Measurements from ENCODE around the gene HRAS. TPM values are rescaled to one million over a fixed set of nuclear protein-coding genes. Genes with fewer than 3 reads are reported as not detected.

The HRAS gene
- total RNA-seq, 1 experiment from 2014 or later = 175 TPM

DNA sequence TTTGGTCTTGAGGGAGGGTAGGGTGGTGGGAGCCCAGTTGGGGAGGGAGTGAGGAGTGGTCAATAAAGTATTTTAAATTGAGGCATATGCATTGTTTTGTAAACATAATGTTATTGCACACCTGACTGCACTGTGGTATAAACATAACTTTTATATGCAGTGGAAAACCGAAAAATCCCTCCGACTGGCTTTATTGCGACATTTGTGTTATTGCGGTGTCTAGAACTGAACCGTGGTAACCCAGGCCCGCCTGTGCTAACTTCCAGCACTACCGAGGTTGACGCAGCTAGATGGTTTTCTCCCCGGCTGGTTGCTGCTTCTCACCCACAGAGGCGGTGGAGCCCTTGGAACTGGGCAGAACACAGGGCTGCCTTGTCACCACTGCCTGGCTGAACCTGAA lies 20.8 kb downstream of the HRAS start:
- Histone ChIP-seq H3K36me3 (ENCODE audit: control insufficient read depth, insufficient read depth, low read length) (no peaks in the 10 kb centered on the region; the same call in 1 of the 2 replicates), H3K9me3 (ENCODE audit: control insufficient read depth, insufficient read depth, low read depth, low read length) (peaks cover 3% of the 10 kb centered on the region; the same call in 1 of the 2 replicates), H3K4me1 (ENCODE audit: control insufficient read depth, insufficient read depth, low read length) (peaks cover 6% of the 10 kb centered on the region; the same call in 1 of the 2 replicates), H3K4me3 (ENCODE audit: low read depth in 2 of 2, low read length in 2 of 2) (no peak overlapping the region), H3K27me3 (ENCODE audit: control insufficient read depth, insufficient read depth, low read length) (no peaks in the 10 kb centered on the region), H3K27ac (ENCODE audit: low read length) (no peak overlapping the region)
- no peak for ATAC-seq
- POLR2A ChIA-PET = no interaction called here
- no TSS peak for BruUV-seq (replicated peaks)
- CTCF ChIA-PET = no interaction called here
- DNase-seq (ENCODE audit: low read depth, low spot score) = no peak
- intact Hi-C loops (cut with micrococcal nuclease; ENCODE audit: unreplicated experiment) = loop anchor here (5.0 kb wide), 1 partner anchor 62 kb away; the partner anchor contains the start of gene PTDSS2
- in situ Hi-C loops (cut with HindIII; ENCODE audit: low pct_unique_long_range_greater_than_20kb, low sequenced_read_pairs) = no loop called here
- TF ChIP-seq, protein P1, sequence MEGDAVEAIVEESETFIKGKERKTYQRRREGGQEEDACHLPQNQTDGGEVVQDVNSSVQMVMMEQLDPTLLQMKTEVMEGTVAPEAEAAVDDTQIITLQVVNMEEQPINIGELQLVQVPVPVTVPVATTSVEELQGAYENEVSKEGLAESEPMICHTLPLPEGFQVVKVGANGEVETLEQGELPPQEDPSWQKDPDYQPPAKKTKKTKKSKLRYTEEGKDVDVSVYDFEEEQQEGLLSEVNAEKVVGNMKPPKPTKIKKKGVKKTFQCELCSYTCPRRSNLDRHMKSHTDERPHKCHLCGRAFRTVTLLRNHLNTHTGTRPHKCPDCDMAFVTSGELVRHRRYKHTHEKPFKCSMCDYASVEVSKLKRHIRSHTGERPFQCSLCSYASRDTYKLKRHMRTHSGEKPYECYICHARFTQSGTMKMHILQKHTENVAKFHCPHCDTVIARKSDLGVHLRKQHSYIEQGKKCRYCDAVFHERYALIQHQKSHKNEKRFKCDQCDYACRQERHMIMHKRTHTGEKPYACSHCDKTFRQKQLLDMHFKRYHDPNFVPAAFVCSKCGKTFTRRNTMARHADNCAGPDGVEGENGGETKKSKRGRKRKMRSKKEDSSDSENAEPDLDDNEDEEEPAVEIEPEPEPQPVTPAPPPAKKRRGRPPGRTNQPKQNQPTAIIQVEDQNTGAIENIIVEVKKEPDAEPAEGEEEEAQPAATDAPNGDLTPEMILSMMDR (IDR thresholded peaks at IDR 0.05) = no peak
- no peak for TF ChIP-seq TCF7L2 (IDR thresholded peaks at IDR 0.05; ENCODE audit: low read depth, low read length)
- no peak for TF ChIP-seq SIN3A (IDR thresholded peaks at IDR 0.05; ENCODE audit: borderline replicate concordance, insufficient read depth, low read depth, low read length)

DNA sequence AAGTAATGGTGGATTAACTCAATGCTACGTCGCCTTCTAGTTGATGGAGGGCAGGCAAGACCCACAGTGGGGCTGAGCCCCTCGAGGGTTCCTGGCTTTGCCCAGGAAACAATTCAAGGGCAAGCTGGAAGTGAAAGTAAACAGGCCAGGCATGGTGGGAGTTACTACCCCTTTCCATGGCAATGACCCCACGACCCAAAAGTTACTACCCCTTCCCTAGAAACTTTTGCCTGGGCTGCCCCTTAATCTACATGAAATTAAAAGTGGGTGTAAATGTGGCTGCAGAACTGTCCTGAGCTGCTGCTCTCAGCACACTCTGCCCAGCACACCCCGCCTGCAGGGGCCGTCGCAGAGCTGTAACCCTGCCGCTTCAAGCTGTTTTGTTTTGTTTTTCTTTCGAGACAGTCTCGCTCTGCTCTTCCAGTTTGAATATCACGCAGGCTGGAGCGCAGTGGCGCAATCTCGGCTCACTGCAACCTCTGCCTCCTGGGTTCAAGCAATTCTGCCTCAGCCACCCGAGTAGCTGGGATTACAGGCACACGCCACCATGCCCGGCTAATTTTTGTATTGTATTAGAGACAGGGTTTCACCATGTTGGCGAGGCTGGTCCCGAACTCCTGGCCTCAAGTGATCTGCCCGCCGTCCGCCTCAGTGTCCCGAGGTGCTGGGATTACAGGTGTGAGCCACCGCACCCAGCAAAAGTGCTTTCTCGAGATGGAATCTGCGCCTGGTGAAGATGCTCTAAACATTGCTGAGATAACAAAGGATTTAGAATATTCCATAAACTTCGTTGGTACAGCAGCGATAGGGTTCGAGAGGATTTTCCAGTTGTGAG lies 22.4 kb downstream of the HRAS start:
- BruUV-seq (replicated peaks) = no TSS peak
- POLR2A ChIA-PET = no interaction called here
- TF ChIP-seq POLR2AphosphoS5 (IDR thresholded peaks at IDR 0.05; ENCODE audit: low read depth, low read length) (no peak; the same call in 1 of the 2 replicates), TCF7L2 (IDR thresholded peaks at IDR 0.05; ENCODE audit: low read depth, low read length) (no peak), SIN3A (IDR thresholded peaks at IDR 0.05; ENCODE audit: borderline replicate concordance, insufficient read depth, low read depth, low read length) (no peak)
- TF ChIP-seq, protein P2, sequence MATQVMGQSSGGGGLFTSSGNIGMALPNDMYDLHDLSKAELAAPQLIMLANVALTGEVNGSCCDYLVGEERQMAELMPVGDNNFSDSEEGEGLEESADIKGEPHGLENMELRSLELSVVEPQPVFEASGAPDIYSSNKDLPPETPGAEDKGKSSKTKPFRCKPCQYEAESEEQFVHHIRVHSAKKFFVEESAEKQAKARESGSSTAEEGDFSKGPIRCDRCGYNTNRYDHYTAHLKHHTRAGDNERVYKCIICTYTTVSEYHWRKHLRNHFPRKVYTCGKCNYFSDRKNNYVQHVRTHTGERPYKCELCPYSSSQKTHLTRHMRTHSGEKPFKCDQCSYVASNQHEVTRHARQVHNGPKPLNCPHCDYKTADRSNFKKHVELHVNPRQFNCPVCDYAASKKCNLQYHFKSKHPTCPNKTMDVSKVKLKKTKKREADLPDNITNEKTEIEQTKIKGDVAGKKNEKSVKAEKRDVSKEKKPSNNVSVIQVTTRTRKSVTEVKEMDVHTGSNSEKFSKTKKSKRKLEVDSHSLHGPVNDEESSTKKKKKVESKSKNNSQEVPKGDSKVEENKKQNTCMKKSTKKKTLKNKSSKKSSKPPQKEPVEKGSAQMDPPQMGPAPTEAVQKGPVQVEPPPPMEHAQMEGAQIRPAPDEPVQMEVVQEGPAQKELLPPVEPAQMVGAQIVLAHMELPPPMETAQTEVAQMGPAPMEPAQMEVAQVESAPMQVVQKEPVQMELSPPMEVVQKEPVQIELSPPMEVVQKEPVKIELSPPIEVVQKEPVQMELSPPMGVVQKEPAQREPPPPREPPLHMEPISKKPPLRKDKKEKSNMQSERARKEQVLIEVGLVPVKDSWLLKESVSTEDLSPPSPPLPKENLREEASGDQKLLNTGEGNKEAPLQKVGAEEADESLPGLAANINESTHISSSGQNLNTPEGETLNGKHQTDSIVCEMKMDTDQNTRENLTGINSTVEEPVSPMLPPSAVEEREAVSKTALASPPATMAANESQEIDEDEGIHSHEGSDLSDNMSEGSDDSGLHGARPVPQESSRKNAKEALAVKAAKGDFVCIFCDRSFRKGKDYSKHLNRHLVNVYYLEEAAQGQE (IDR thresholded peaks at IDR 0.05; ENCODE audit: insufficient read depth in 1 of 2, low read depth in 2 of 2, low read length in 1 of 2) = no peak
- TF ChIP-seq, protein P1 (IDR thresholded peaks at IDR 0.05) = no peak

More for the DNA sequence above, 22.4 kb downstream of the HRAS start:
- peaks cover 2% of the 10 kb centered on the region; the same call in 1 of the 2 replicates for H3K4me1 ChIP-seq (ENCODE audit: control insufficient read depth, insufficient read depth, low read length)
- intact Hi-C loops (cut with micrococcal nuclease; ENCODE audit: unreplicated experiment) (no loop called here), in situ Hi-C loops (cut with HindIII; ENCODE audit: low pct_unique_long_range_greater_than_20kb, low sequenced_read_pairs) (no loop called here)
- no peak for ATAC-seq
- H3K9me3 ChIP-seq (ENCODE audit: control insufficient read depth, insufficient read depth, low read depth, low read length) = peaks cover 3% of the 10 kb centered on the region; the same call in 1 of the 2 replicates
- CTCF ChIA-PET = no interaction called here
- H3K4me3 ChIP-seq (ENCODE audit: low read depth in 2 of 2, low read length in 2 of 2) = no peak overlapping the region
- no peak overlapping the region for H3K27ac ChIP-seq (ENCODE audit: low read length)
- no peak for DNase-seq (ENCODE audit: low read depth, low spot score)
- no peaks in the 10 kb centered on the region for H3K27me3 ChIP-seq (ENCODE audit: control insufficient read depth, insufficient read depth, low read length)
- peaks cover 2% of the 10 kb centered on the region; the same call in 1 of the 2 replicates for H3K36me3 ChIP-seq (ENCODE audit: control insufficient read depth, insufficient read depth, low read length)

Data from Panc1 (cell line).